Lower leg skin (tissue), 4 donors: ENCODE data around the gene COL19A1. TPM values are rescaled to one million over a fixed set of nuclear protein-coding genes. Genes with fewer than 3 reads are reported as not detected.

Experiments
- DNase-seq, 2 donors: peaks; one replicate each; pipeline ENCODE4 v3.0.0-alpha.2; 2019; ENCODE audit warnings: low spot score in 2 of 2
- H3K4me3 ChIP-seq: fragments of 200-600 bp; sonication (generic); 2 replicates; pipeline ENCODE4 v1.5.1; 2017; ENCODE audit warnings: mild to moderate bottlenecking, low read depth; ENCODE audit not compliant: poor library complexity, severe bottlenecking
- POLR2A ChIP-seq, 2 donors: fragments of 450-650 bp; IDR thresholded peaks; one replicate each; pipeline ENCODE4 v1.6.1; 2016 to 2017; ENCODE audit warnings: antibody characterized with exemption in 2 of 2, mild to moderate bottlenecking in 1 of 2, moderate library complexity in 1 of 2
- WGBS, 2 donors: methylation state at CpG; one replicate each; pipeline ENCODE4 v1.1.5; 2018; 5-methylcytosine and 5-hydroxymethylcytosine counted together
- intact Hi-C: fragments of 100-400 bp; cut with DNase I; formaldehyde crosslinking; loops from one replicate; pipeline ENCODE4 v1.15.0; 2023; ENCODE audit warnings: low total_unique reads
- total RNA-seq, 4 donors: library from RNA; depleted of rRNA; stranded (reverse); fragments of >200 nt; gene quantifications; one replicate each; pipeline ENCODE4 v1.1.0, GENCODE V29; 2016
- TF ChIP-seq, protein P1 (sequence below), 3 donors: fragments of 450-650 bp; IDR thresholded peaks; one replicate each; pipeline ENCODE4 v1.5.1; 2016; ENCODE audit warnings: antibody characterized with exemption in 3 of 3, mild to moderate bottlenecking in 3 of 3, moderate library complexity in 2 of 3

Gene COL19A1
- total RNA-seq, 4 donors from 2014 or later, result 0.12 to 0.19 TPM; not detected in 2

GRCh38 chr6:70221715-70222438, 355.5 kb downstream of the COL19A1 start:
- TF ChIP-seq, protein P1, sequence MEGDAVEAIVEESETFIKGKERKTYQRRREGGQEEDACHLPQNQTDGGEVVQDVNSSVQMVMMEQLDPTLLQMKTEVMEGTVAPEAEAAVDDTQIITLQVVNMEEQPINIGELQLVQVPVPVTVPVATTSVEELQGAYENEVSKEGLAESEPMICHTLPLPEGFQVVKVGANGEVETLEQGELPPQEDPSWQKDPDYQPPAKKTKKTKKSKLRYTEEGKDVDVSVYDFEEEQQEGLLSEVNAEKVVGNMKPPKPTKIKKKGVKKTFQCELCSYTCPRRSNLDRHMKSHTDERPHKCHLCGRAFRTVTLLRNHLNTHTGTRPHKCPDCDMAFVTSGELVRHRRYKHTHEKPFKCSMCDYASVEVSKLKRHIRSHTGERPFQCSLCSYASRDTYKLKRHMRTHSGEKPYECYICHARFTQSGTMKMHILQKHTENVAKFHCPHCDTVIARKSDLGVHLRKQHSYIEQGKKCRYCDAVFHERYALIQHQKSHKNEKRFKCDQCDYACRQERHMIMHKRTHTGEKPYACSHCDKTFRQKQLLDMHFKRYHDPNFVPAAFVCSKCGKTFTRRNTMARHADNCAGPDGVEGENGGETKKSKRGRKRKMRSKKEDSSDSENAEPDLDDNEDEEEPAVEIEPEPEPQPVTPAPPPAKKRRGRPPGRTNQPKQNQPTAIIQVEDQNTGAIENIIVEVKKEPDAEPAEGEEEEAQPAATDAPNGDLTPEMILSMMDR (IDR thresholded peaks at IDR 0.05), result no peak
- TF ChIP-seq POLR2A (IDR thresholded peaks at IDR 0.05), result no peak
- H3K4me3 ChIP-seq, result no peak overlapping the region
- 39 to 41% methylated on average over 6 of the region's 6 CpGs for WGBS, 2 donors
- DNase-seq, result no peak
- intact Hi-C loops, result no loop called here

DNA sequence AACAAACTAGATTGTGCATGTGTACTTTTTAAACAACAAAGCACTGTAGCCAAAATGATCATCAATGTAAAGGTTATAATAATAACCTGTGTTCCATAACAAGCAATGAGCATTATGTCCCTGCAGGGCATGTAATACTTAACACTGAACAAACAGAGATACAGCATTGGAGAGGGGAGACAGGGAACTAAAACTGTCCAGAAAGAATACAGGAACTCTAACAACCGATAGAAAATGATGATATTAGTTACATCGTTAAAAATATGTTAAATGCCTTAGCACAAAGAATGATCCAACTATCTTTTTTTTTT, 356.0 kb downstream of the COL19A1 start:
- intact Hi-C loops, result no loop called here
- H3K4me3 ChIP-seq, result no peak overlapping the region
- no peak for TF ChIP-seq POLR2A (IDR thresholded peaks at IDR 0.05)
- TF ChIP-seq, protein P1 (IDR thresholded peaks at IDR 0.05), result no peak
- no peak for DNase-seq
- WGBS, 2 donors, result 30 to 37% methylated on average over 2 of the region's 2 CpGs

DNA sequence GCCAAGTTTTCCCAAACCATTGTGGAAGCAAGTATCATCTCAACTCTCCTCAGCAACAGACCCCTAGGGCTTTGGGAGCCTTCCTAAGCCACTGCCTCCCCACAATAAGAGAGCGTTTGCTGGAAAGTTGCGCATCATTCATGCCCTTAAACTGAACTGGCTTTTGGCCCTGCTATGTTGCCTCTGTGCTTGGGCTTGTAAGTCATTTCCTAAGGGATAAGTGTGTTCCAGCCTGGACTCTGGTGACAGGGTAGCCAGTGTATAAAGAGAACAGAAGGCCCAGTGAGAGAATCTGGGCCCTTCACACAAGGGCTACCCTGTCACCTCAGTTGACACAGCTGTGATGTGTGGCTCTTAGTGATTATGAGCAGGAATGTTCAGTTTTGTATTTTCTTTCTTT, 358.7 kb downstream of the COL19A1 start:
- no peak overlapping the region for H3K4me3 ChIP-seq
- intact Hi-C loops, result no loop called here
- WGBS, 2 donors, result 53 to 59% methylated on average over 2 of the region's 2 CpGs
- DNase-seq, result no peak
- TF ChIP-seq, protein P1 (IDR thresholded peaks at IDR 0.05), result no peak
- TF ChIP-seq POLR2A (IDR thresholded peaks at IDR 0.05), result no peak

DNA sequence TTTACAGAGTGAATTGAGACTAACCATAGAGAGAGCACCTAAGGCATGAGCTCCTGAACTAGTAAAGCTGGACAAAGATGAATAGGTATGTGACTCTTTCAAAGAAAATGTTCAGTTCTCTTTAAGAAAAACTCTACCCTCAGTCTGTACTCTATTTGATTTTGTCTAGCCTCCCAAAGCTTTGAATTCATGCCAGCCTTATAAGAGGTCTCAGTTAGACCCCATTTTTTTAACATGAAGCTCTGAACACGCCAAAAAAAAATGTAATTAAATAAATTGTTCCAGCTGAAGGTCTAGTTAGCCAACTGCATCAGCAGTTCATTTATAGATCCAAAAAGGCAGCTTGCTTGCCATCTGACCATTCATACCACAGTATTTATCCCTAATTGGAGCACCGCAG, 365.0 kb downstream of the COL19A1 start:
- H3K4me3 ChIP-seq, result no peak overlapping the region
- TF ChIP-seq, protein P1 (IDR thresholded peaks at IDR 0.05), result no peak
- no peak for TF ChIP-seq POLR2A (IDR thresholded peaks at IDR 0.05)
- no peak for DNase-seq
- 34 to 43% methylated on average over 2 of the region's 2 CpGs for WGBS, 2 donors
- intact Hi-C loops, result no loop called here

- WGBS, 2 donors, result 85 to 94% methylated on average over 7 of the region's 7 CpGs
Measured at GRCh38 chr6:70234561-70235236, 368.3 kb downstream of the COL19A1 start.

More at GRCh38 chr6:70234561-70235236, 368.3 kb downstream of the COL19A1 start:
- H3K4me3 ChIP-seq, result no peak overlapping the region
- DNase-seq, result no peak
- intact Hi-C loops, result no loop called here
- TF ChIP-seq, protein P1 (IDR thresholded peaks at IDR 0.05), result no peak
- TF ChIP-seq POLR2A (IDR thresholded peaks at IDR 0.05), result no peak
